ENCODE results near the gene SLC47A1.

Gene SLC47A1

DNA sequence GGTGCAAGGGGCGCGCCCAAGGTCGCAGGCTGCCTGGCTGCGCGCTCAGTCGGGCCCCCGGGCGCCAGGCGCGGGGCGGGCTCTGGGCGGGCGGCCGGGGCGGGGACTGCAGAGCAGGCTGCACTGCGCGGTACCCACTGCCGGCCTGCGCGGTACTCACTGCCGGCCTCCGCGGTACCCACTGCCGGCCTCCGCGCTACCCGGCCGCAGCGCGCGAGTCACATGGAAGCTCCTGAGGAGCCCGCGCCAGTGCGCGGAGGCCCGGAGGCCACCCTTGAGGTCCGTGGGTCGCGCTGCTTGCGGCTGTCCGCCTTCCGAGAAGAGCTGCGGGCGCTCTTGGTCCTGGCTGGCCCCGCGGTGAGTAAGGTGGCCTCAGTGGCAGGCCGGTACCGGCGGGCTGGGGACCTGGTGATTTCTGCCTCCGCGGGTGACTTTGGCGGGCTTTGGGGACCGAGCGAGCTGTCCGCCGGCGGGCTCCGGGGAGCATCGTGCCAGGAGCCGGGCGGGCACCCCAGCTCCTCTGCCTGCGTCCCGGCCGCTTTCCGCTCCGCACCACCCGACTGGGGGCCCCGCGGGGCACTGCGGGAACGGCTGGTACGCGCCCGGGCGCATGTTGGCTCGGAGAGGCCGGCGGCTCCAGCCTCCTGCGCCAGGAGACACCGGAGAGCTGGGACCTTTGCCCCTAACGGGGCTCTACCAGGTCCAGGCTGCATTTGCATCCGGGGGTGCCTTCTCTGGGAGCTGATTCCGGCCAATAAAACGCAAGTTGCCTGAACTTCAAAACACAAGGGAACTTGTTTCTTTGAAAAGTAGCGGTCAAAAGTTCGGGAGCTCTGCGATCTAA lies at the start of gene SLC47A1 (continued):
- TF ChIP-seq, protein P1, sequence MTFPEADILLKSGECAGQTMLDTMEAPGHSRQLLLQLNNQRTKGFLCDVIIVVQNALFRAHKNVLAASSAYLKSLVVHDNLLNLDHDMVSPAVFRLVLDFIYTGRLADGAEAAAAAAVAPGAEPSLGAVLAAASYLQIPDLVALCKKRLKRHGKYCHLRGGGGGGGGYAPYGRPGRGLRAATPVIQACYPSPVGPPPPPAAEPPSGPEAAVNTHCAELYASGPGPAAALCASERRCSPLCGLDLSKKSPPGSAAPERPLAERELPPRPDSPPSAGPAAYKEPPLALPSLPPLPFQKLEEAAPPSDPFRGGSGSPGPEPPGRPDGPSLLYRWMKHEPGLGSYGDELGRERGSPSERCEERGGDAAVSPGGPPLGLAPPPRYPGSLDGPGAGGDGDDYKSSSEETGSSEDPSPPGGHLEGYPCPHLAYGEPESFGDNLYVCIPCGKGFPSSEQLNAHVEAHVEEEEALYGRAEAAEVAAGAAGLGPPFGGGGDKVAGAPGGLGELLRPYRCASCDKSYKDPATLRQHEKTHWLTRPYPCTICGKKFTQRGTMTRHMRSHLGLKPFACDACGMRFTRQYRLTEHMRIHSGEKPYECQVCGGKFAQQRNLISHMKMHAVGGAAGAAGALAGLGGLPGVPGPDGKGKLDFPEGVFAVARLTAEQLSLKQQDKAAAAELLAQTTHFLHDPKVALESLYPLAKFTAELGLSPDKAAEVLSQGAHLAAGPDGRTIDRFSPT (tag by site-specific recombination; IDR thresholded peaks at IDR 0.05): peak; percentile 59; the same call in 1 of the 2 replicates
- no peak for TF ChIP-seq ZNF830 (tag by site-specific recombination; IDR thresholded peaks at IDR 0.05; ENCODE audit: low read depth)
- no peak for TF ChIP-seq ZNF37A (tag by site-specific recombination; IDR thresholded peaks at IDR 0.05)
- peak; percentile 71 for TF ChIP-seq ZNF2 (tag by site-specific recombination; IDR thresholded peaks at IDR 0.05)
- 0 out of 2 replicates have a peak, but pooled peaks have one; percentile 16 for TF ChIP-seq ZFHX2 (tag by site-specific recombination; conservative IDR thresholded peaks at IDR 0.05)
- TF ChIP-seq IKZF3 (tag by site-specific recombination; IDR thresholded peaks at IDR 0.05): no peak
- TF ChIP-seq ZNF391 (tag by site-specific recombination; IDR thresholded peaks at IDR 0.05; ENCODE audit: borderline replicate concordance, low read depth): no peak; the same call in 1 of the 2 replicates
- TF ChIP-seq ZNF473 (tag by site-specific recombination; IDR thresholded peaks at IDR 0.05): no peak
- no peak for TF ChIP-seq ZNF510 (tag by site-specific recombination; IDR thresholded peaks at IDR 0.05; ENCODE audit: insufficient replicate concordance)
- TF ChIP-seq ZNF114 (tag by site-specific recombination; IDR thresholded peaks at IDR 0.05): no peak
- TF ChIP-seq ZNF544 (tag by site-specific recombination; IDR thresholded peaks at IDR 0.05): no peak
- no peak for TF ChIP-seq ZNF184 (tag by site-specific recombination; IDR thresholded peaks at IDR 0.05)
- no peak for TF ChIP-seq ZSCAN23 (tag by site-specific recombination; IDR thresholded peaks at IDR 0.05)
- TF ChIP-seq MYNN (tag by site-specific recombination; IDR thresholded peaks at IDR 0.05; ENCODE audit: borderline replicate concordance): no peak
- no peak for TF ChIP-seq ZNF785 (tag by site-specific recombination; IDR thresholded peaks at IDR 0.05)
- 0 out of 2 replicates have a peak, but pooled peaks have one; percentile 15 for TF ChIP-seq KLF9 (tag by site-specific recombination; IDR thresholded peaks at IDR 0.05; ENCODE audit: low read depth)
- no peak for TF ChIP-seq ZNF701 (tag by site-specific recombination; IDR thresholded peaks at IDR 0.05)
- TF ChIP-seq, protein P2, sequence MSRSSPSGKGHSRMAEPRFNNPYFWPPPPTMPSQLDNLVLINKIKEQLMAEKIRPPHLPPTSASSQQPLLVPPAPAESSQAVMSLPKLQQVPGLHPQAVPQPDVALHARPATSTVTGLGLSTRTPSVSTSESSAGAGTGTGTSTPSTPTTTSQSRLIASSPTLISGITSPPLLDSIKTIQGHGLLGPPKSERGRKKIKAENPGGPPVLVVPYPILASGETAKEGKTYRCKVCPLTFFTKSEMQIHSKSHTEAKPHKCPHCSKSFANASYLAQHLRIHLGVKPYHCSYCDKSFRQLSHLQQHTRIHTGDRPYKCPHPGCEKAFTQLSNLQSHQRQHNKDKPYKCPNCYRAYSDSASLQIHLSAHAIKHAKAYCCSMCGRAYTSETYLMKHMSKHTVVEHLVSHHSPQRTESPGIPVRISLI (tag by site-specific recombination; IDR thresholded peaks at IDR 0.05): no peak
- TF ChIP-seq ZNF394 (tag by site-specific recombination; IDR thresholded peaks at IDR 0.05; ENCODE audit: borderline replicate concordance): 0 out of 2 replicates have a peak, but pooled peaks have one; percentile 17
- no peak for TF ChIP-seq BCL11B (tag by site-specific recombination; IDR thresholded peaks at IDR 0.05; ENCODE audit: low read depth)
- TF ChIP-seq ZNF660 (tag by site-specific recombination; IDR thresholded peaks at IDR 0.05): no peak
- no peak for TF ChIP-seq ZNF677 (tag by site-specific recombination; IDR thresholded peaks at IDR 0.05)
- TF ChIP-seq GLI4 (tag by site-specific recombination; IDR thresholded peaks at IDR 0.05): no peak
- TF ChIP-seq, protein P3, sequence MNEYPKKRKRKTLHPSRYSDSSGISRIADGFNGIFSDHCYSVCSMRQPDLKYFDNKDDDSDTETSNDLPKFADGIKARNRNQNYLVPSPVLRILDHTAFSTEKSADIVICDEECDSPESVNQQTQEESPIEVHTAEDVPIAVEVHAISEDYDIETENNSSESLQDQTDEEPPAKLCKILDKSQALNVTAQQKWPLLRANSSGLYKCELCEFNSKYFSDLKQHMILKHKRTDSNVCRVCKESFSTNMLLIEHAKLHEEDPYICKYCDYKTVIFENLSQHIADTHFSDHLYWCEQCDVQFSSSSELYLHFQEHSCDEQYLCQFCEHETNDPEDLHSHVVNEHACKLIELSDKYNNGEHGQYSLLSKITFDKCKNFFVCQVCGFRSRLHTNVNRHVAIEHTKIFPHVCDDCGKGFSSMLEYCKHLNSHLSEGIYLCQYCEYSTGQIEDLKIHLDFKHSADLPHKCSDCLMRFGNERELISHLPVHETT (tag by site-specific recombination; IDR thresholded peaks at IDR 0.05): no peak
- TF ChIP-seq, protein P4, sequence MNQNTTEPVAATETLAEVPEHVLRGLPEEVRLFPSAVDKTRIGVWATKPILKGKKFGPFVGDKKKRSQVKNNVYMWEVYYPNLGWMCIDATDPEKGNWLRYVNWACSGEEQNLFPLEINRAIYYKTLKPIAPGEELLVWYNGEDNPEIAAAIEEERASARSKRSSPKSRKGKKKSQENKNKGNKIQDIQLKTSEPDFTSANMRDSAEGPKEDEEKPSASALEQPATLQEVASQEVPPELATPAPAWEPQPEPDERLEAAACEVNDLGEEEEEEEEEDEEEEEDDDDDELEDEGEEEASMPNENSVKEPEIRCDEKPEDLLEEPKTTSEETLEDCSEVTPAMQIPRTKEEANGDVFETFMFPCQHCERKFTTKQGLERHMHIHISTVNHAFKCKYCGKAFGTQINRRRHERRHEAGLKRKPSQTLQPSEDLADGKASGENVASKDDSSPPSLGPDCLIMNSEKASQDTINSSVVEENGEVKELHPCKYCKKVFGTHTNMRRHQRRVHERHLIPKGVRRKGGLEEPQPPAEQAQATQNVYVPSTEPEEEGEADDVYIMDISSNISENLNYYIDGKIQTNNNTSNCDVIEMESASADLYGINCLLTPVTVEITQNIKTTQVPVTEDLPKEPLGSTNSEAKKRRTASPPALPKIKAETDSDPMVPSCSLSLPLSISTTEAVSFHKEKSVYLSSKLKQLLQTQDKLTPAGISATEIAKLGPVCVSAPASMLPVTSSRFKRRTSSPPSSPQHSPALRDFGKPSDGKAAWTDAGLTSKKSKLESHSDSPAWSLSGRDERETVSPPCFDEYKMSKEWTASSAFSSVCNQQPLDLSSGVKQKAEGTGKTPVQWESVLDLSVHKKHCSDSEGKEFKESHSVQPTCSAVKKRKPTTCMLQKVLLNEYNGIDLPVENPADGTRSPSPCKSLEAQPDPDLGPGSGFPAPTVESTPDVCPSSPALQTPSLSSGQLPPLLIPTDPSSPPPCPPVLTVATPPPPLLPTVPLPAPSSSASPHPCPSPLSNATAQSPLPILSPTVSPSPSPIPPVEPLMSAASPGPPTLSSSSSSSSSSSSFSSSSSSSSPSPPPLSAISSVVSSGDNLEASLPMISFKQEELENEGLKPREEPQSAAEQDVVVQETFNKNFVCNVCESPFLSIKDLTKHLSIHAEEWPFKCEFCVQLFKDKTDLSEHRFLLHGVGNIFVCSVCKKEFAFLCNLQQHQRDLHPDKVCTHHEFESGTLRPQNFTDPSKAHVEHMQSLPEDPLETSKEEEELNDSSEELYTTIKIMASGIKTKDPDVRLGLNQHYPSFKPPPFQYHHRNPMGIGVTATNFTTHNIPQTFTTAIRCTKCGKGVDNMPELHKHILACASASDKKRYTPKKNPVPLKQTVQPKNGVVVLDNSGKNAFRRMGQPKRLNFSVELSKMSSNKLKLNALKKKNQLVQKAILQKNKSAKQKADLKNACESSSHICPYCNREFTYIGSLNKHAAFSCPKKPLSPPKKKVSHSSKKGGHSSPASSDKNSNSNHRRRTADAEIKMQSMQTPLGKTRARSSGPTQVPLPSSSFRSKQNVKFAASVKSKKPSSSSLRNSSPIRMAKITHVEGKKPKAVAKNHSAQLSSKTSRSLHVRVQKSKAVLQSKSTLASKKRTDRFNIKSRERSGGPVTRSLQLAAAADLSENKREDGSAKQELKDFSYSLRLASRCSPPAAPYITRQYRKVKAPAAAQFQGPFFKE (tag by site-specific recombination; IDR thresholded peaks at IDR 0.05; ENCODE audit: borderline replicate concordance): no peak
- peak; percentile 82; the same call in 1 of the 2 replicates for TF ChIP-seq ZFP37 (tag by site-specific recombination; IDR thresholded peaks at IDR 0.05)
- no peak for TF ChIP-seq ZNF266 (tag by site-specific recombination; IDR thresholded peaks at IDR 0.05; ENCODE audit: low read depth)
- TF ChIP-seq, protein P5, sequence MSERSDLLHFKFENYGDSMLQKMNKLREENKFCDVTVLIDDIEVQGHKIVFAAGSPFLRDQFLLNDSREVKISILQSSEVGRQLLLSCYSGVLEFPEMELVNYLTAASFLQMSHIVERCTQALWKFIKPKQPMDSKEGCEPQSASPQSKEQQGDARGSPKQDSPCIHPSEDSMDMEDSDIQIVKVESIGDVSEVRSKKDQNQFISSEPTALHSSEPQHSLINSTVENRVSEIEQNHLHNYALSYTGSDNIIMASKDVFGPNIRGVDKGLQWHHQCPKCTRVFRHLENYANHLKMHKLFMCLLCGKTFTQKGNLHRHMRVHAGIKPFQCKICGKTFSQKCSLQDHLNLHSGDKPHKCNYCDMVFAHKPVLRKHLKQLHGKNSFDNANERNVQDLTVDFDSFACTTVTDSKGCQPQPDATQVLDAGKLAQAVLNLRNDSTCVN (tag by site-specific recombination; optimal IDR thresholded peaks at IDR 0.05): peak; percentile 95

All from HEK293 (cell line).